Suprapubic skin (tissue), 4 donors: ENCODE measurements around the gene WNT7A. TPM values are rescaled to one million over a fixed set of nuclear protein-coding genes. Genes with fewer than 3 reads are reported as not detected.

Experiments used
- DNase-seq, 2 donors: peaks; one replicate each; pipeline ENCODE4 v3.0.0-alpha.2; 2019; ENCODE audit warnings: low spot score in 2 of 2
- H3K27ac ChIP-seq: fragments of 200-600 bp; sonication (generic); one replicate; pipeline ENCODE4 v1.5.1; 2019
- H3K27me3 ChIP-seq: fragments of 200-600 bp; sonication (generic); one replicate; pipeline ENCODE4 v1.5.1; 2019
- H3K36me3 ChIP-seq: fragments of 200-600 bp; sonication (generic); one replicate; pipeline ENCODE4 v1.5.1; 2019
- H3K4me1 ChIP-seq: fragments of 200-600 bp; sonication (generic); one replicate; pipeline ENCODE4 v1.5.1; 2019
- H3K4me3 ChIP-seq: fragments of 200-600 bp; sonication (generic); one replicate; pipeline ENCODE4 v1.5.1; 2019; ENCODE audit warnings: mild to moderate bottlenecking
- H3K9me3 ChIP-seq: fragments of 200-600 bp; sonication (generic); one replicate; pipeline ENCODE4 v1.5.1; 2019
- EP300 ChIP-seq: sonication (generic); formaldehyde crosslinking; IDR thresholded peaks from one replicate; pipeline ENCODE4 v1.6.1; 2017; ENCODE audit warnings: antibody characterized with exemption
- POLR2A ChIP-seq, 2 donors: fragments of 450-650 bp; IDR thresholded peaks; one replicate each; pipeline ENCODE4 v1.6.1; 2017; ENCODE audit warnings: antibody characterized with exemption in 2 of 2, mild to moderate bottlenecking in 2 of 2, moderate library complexity in 2 of 2
- POLR2AphosphoS5 ChIP-seq, 3 donors: sonication (generic); formaldehyde crosslinking; IDR thresholded peaks; one replicate each; pipeline ENCODE4 v1.6.1; 2017; ENCODE audit warnings: antibody characterized with exemption in 3 of 3
- WGBS: methylation state at CpG from one replicate; pipeline ENCODE4 v1.1.5; 2018; 5-methylcytosine and 5-hydroxymethylcytosine counted together
- total RNA-seq, 4 donors: library from RNA; depleted of rRNA; stranded (reverse); fragments of >200 nt; gene quantifications; one replicate each; pipeline ENCODE4 v1.1.0, GENCODE V29; 2016
- TF ChIP-seq, protein P1 (sequence below), 2 donors: fragments of 200-600 bp in 1 of 2; fragments of 450-650 bp in 1 of 2; sonication (generic) in 1 of 2; IDR thresholded peaks; one replicate each; pipeline ENCODE4 v1.5.1; 2016 to 2019; ENCODE audit warnings: antibody characterized with exemption in 2 of 2, mild to moderate bottlenecking in 1 of 2, moderate library complexity in 1 of 2

Gene WNT7A
- total RNA-seq, 4 donors from 2014 or later, result 1.1 to 3.9 (median 1.8) TPM

- no peak for DNase-seq
- H3K4me3 ChIP-seq, result no peak overlapping the region
- 45% methylated on average over 4 of the region's 17 CpGs for WGBS
- H3K4me1 ChIP-seq, result peaks cover 31% of the 10 kb centered on the region
- H3K27me3 ChIP-seq, result peaks cover 54% of the 10 kb centered on the region
- H3K9me3 ChIP-seq, result no peaks in the 10 kb centered on the region
- no peak overlapping the region for H3K27ac ChIP-seq
- H3K36me3 ChIP-seq, result no peaks in the 10 kb centered on the region
- no peak for TF ChIP-seq POLR2A (IDR thresholded peaks at IDR 0.05)
- TF ChIP-seq POLR2AphosphoS5 (IDR thresholded peaks at IDR 0.05), result no peak
- TF ChIP-seq, protein P1, sequence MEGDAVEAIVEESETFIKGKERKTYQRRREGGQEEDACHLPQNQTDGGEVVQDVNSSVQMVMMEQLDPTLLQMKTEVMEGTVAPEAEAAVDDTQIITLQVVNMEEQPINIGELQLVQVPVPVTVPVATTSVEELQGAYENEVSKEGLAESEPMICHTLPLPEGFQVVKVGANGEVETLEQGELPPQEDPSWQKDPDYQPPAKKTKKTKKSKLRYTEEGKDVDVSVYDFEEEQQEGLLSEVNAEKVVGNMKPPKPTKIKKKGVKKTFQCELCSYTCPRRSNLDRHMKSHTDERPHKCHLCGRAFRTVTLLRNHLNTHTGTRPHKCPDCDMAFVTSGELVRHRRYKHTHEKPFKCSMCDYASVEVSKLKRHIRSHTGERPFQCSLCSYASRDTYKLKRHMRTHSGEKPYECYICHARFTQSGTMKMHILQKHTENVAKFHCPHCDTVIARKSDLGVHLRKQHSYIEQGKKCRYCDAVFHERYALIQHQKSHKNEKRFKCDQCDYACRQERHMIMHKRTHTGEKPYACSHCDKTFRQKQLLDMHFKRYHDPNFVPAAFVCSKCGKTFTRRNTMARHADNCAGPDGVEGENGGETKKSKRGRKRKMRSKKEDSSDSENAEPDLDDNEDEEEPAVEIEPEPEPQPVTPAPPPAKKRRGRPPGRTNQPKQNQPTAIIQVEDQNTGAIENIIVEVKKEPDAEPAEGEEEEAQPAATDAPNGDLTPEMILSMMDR (IDR thresholded peaks at IDR 0.05), result no peak
These were observed 27.8 kb downstream of the WNT7A start for GRCh38 chr3:13851997-13852637.

GRCh38 chr3:13851091-13851849 is 28.6 kb downstream of the WNT7A start:
- no peak for DNase-seq
- TF ChIP-seq, protein P1 (IDR thresholded peaks at IDR 0.05), result no peak
- TF ChIP-seq EP300 (no peak), POLR2AphosphoS5 (IDR thresholded peaks at IDR 0.05) (no peak), POLR2A (IDR thresholded peaks at IDR 0.05) (no peak)
- no peak overlapping the region for H3K27ac ChIP-seq
- WGBS, result 55% methylated on average over 15 of the region's 15 CpGs
- H3K4me3 ChIP-seq, result no peak overlapping the region
- H3K4me1 ChIP-seq, result peaks cover 29% of the 10 kb centered on the region
- peaks cover 56% of the 10 kb centered on the region for H3K27me3 ChIP-seq
- no peaks in the 10 kb centered on the region for H3K36me3 ChIP-seq
- no peaks in the 10 kb centered on the region for H3K9me3 ChIP-seq

- no peak overlapping the region for H3K4me3 ChIP-seq
- peaks cover 29% of the 10 kb centered on the region for H3K4me1 ChIP-seq
- no peak for DNase-seq
- H3K36me3 ChIP-seq, result no peaks in the 10 kb centered on the region
- TF ChIP-seq POLR2AphosphoS5 (IDR thresholded peaks at IDR 0.05) (no peak), EP300 (no peak), POLR2A (IDR thresholded peaks at IDR 0.05) (no peak)
- TF ChIP-seq, protein P1 (IDR thresholded peaks at IDR 0.05), result no peak
- H3K27ac ChIP-seq, result no peak overlapping the region
- H3K27me3 ChIP-seq, result peaks cover 57% of the 10 kb centered on the region
- WGBS, result 42% methylated on average over 10 of the region's 21 CpGs
- no peaks in the 10 kb centered on the region for H3K9me3 ChIP-seq
These were observed 29.5 kb downstream of the WNT7A start for GRCh38 chr3:13850161-13850945.

- 80% methylated on average over 5 of the region's 5 CpGs for WGBS
- no peaks in the 10 kb centered on the region for H3K36me3 ChIP-seq
- TF ChIP-seq EP300 (no peak), POLR2A (IDR thresholded peaks at IDR 0.05) (no peak), POLR2AphosphoS5 (IDR thresholded peaks at IDR 0.05) (no peak)
- TF ChIP-seq, protein P1 (IDR thresholded peaks at IDR 0.05), result no peak
- H3K4me3 ChIP-seq, result no peak overlapping the region
- DNase-seq, result no peak
- peaks cover 59% of the 10 kb centered on the region for H3K27me3 ChIP-seq
- H3K9me3 ChIP-seq, result no peaks in the 10 kb centered on the region
- peaks cover 29% of the 10 kb centered on the region for H3K4me1 ChIP-seq
- H3K27ac ChIP-seq, result no peak overlapping the region
These were observed 30.9 kb downstream of the WNT7A start for GRCh38 chr3:13849018-13849417.
